ENCODE data around the gene MT3. TPM values are rescaled to one million over a fixed set of nuclear protein-coding genes. Genes with fewer than 3 reads are reported as not detected.
"Not testable (repeated sequence)": the region's sequence is repeated elsewhere in the genome, so short reads cannot be mapped to it uniquely, and the experiment has no call there.

MT3 gene
- total RNA-seq, 6 experiments from 2014 or later: 0.62 TPM; not detected in 5

DNA sequence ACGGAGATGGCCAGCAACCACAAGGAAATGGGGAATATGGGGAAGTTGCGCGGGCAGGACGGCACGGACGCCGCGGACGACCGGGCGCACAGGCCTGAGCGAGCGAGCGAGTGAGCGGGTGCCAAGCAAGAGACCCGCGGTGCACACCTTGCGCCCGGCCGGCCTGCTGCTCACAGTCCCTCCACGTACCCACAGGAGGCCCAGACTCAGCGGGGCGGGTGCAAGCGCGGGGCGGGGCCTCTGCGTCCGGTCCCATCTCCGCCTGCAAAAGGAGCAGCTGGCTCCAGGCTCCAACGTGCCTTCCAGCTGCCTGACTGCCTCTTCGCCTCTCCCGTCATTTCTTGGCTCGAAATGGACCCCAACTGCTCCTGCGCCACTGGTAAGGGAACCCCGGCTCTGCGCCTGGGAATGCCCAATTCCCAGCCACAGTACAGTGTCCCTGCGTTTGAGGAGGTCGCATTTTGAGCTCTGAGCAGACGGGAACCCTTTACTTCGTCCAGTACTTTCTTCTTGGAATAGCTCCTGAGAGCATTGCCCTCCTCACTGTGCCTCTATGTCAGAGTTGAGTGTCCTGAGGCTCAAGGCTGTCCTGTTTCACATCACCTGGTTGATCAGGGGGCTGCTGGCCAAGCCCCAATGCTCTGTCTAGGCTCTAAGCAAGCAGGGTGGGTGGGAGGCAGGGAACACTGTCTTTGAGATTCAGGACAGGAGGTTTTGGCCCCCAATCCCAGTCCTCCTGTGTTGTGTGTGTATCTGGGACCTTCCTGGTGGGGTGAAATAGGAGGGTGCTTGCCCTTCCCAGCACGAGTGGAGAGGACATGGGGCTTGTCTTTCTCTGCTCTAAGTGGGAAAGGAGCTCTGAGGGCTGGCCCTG lies 28.1 kb downstream of the MT3 start:
- intact Hi-C loops (cut with DNase I): no loop called here
- ATAC-seq: peak; percentile 97 to 99 (median 98)
- H3K27ac ChIP-seq: peak overlapping the region; percentile 62 to 88 (median 74)
- no peaks in the 10 kb centered on the region for H3K36me3 ChIP-seq
- peaks cover 0 to 22% (median 10%) of the 10 kb centered on the region in 4 donors for H3K4me1 ChIP-seq
- H3K9me3 ChIP-seq: no peaks in the 10 kb centered on the region
- peak; percentile 88 to 95 (median 95) for DNase-seq
- peak overlapping the region; percentile 36 to 61 (median 51) for H3K4me3 ChIP-seq
- no peaks in the 10 kb centered on the region for H3K27me3 ChIP-seq
- 25% methylated on average over 9 of the region's 41 CpGs for WGBS (ENCODE audit: insufficient coverage, low coverage, low lambda C conversion rate, missing lambda C conversion rate)
- TF ChIP-seq, protein P1, sequence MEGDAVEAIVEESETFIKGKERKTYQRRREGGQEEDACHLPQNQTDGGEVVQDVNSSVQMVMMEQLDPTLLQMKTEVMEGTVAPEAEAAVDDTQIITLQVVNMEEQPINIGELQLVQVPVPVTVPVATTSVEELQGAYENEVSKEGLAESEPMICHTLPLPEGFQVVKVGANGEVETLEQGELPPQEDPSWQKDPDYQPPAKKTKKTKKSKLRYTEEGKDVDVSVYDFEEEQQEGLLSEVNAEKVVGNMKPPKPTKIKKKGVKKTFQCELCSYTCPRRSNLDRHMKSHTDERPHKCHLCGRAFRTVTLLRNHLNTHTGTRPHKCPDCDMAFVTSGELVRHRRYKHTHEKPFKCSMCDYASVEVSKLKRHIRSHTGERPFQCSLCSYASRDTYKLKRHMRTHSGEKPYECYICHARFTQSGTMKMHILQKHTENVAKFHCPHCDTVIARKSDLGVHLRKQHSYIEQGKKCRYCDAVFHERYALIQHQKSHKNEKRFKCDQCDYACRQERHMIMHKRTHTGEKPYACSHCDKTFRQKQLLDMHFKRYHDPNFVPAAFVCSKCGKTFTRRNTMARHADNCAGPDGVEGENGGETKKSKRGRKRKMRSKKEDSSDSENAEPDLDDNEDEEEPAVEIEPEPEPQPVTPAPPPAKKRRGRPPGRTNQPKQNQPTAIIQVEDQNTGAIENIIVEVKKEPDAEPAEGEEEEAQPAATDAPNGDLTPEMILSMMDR (IDR thresholded peaks at IDR 0.05): peak in 1 of 4 donors; percentile 20
- peak; percentile 91 for TF ChIP-seq POLR2A (IDR thresholded peaks at IDR 0.05)

DNA sequence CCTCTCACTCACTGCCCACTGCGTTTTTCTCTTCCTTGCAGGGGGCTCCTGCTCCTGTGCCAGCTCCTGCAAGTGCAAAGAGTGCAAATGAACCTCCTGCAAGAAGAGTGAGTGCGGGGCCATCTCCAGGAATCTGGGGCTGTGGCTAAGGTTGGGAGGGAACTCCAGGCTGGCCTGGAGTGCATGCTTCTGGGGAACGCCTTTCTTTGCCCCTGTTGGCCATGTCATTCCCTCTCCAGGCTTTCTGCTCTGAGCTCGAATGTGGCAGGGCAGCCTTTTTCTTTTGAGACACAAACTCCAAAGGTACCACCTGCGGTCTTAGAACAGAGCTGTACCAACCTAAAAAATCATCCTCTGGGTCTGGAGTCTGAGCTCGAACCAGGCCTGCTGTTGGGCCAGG lies 28.8 kb downstream of the MT3 start:
- DNase-seq: no peak
- peak overlapping the region; percentile 36 to 61 (median 51) for H3K4me3 ChIP-seq
- H3K36me3 ChIP-seq: no peaks in the 10 kb centered on the region
- WGBS (ENCODE audit: insufficient coverage, low coverage, low lambda C conversion rate, missing lambda C conversion rate): 80% methylated on average over 4 of the region's 6 CpGs
- peaks cover 0 to 21% (median 9%) of the 10 kb centered on the region in 4 donors for H3K4me1 ChIP-seq
- no peaks in the 10 kb centered on the region for H3K27me3 ChIP-seq
- no peaks in the 10 kb centered on the region for H3K9me3 ChIP-seq
- ATAC-seq: no peak
- intact Hi-C loops (cut with DNase I): no loop called here
- no peak for TF ChIP-seq POLR2A (IDR thresholded peaks at IDR 0.05)
- TF ChIP-seq, protein P1 (IDR thresholded peaks at IDR 0.05): no peak
- H3K27ac ChIP-seq: peak overlapping the region in 2 of 3 donors; percentile 74 to 88

DNA sequence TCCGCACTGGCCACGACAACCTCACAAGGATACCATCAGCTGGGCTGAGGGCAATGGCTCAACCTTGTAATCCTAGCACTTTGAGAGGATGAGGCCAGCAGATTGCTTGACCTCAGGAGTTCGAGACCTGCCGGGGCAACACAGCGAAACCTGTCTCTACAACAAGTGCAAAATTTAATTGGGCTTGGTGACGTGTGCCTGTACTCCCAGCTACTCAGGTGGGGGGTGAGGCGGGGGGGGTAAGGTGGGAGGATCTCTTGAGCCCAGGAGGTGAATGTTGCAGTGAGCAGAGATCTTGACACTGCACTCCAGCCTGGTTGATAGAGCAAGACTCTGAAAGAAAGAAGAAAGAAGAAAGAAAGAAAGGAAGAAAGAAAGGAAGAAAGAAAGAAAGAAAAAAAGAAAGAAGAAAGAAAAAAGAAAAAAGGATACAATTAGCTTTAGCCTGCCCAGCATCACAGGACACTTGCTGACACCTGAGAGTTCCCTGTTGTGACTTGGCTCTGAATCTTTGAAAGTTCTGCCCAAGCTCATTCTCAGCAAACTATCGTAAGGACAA lies 31.1 kb downstream of the MT3 start:
- Histone ChIP-seq H3K4me3 (no peak overlapping the region), H3K4me1 (peaks cover 0 to 27% (median 11%) of the 10 kb centered on the region in 4 donors), H3K36me3 (no peaks in the 10 kb centered on the region), H3K27me3 (no peaks in the 10 kb centered on the region), H3K9me3 (no peaks in the 10 kb centered on the region), H3K27ac (no peak overlapping the region)
- DNase-seq (no peak), ATAC-seq (no peak)
- WGBS (ENCODE audit: insufficient coverage, low coverage, low lambda C conversion rate, missing lambda C conversion rate): 86% methylated on average over 6 of the region's 8 CpGs
- intact Hi-C loops (cut with DNase I): no loop called here
- TF ChIP-seq, protein P1 (IDR thresholded peaks at IDR 0.05): no peak
- no peak for TF ChIP-seq POLR2A (IDR thresholded peaks at IDR 0.05)

DNA sequence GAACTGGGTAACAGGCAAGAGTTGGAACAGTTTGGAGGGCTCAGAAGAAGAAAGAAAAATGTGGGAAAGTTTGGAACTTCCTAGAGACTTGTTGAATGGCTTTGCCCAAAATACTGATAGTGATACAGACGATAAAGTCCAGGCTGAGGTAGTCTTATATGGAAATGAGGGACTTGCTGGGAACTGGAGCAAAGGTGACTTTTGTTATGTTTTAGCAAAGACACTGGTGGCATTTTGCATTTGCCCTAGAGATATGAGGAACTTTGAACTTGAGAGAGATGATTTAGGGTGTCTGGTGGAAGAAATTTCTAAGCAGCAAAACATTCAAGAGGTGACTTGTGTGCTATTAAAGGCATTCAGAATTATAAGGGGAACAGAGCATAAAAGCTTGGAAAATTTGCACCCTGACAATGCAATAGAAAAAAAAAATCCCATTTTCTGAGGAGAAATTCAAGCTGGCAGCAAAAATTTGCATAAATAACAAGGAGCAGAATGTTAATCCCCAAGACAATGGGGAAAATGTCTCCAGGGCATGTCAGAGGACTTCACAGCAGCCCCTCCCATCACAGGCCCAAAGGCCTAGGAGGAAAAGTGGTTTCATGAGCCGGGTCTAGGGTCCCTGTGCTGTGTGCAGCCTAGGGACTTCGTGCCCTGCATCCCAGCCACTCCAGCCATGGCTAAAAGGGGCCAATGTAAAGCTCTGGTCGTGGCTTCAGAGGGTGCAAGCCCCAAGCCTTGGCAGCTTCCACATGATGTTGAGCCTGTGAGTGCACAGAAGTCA lies 32.5 kb downstream of the MT3 start:
- ATAC-seq; H3K9me3 ChIP-seq; intact Hi-C loops (cut with DNase I); H3K4me3 ChIP-seq; H3K27me3 ChIP-seq; H3K36me3 ChIP-seq; DNase-seq: not testable (repeated sequence)
- Histone ChIP-seq H3K27ac (peak overlapping the region in 2 of 3 donors; percentile 4 to 13), H3K4me1 (peaks cover 0 to 22% (median 11%) of the 10 kb centered on the region in 4 donors)
- 10% methylated on average over 1 of the region's 4 CpGs for WGBS (ENCODE audit: insufficient coverage, low coverage, low lambda C conversion rate, missing lambda C conversion rate)

DNA sequence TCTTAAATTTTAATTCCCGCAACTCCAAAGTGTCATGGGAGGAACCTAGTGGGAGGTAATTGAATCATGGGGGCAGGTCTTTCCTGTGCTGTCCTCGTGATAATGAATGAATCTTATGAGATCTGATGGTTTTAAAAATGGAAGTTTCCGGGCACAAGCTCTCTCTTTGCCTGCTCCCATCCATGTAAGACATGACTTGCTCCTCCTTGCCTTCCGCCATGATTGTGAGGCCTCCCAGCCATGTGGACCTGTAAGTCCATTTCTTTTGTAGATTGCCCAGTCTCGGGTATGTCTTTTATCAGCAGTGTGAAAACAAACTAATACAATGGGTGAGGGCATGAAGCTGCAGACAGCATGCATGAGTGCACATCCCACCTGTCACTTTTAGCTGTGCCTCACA lies 33.9 kb downstream of the MT3 start:
- H3K9me3 ChIP-seq; H3K27ac ChIP-seq; intact Hi-C loops (cut with DNase I); H3K4me3 ChIP-seq; ATAC-seq; DNase-seq; H3K27me3 ChIP-seq; H3K36me3 ChIP-seq: not testable (repeated sequence)
- WGBS (ENCODE audit: insufficient coverage, low coverage, low lambda C conversion rate, missing lambda C conversion rate): 83% methylated on average over 1 of the region's 5 CpGs
- H3K4me1 ChIP-seq: peaks cover 0 to 16% (median 7%) of the 10 kb centered on the region in 4 donors

Measured in right lobe of liver (tissue), 6 donors.